Adipocyte (in vitro differentiated cells): ENCODE data around the gene CDC42BPA.

Experiments used
- DNase-seq: peaks from one replicate; pipeline ENCODE4 v3.0.0-alpha.2; 2015; ENCODE audit warnings: low read depth
- H3K27me3 ChIP-seq: replicated peaks from 2 replicates; pipeline ENCODE4 v1.7.0; 2013; ENCODE audit warnings: mild to moderate bottlenecking, low read length, moderate library complexity; ENCODE audit not compliant: control insufficient read depth, insufficient read depth
- H3K36me3 ChIP-seq: 2 replicates; pipeline ENCODE4 v1.7.0; 2013; ENCODE audit warnings: low read length, mild to moderate bottlenecking, moderate library complexity; ENCODE audit not compliant: control insufficient read depth, insufficient read depth, severe bottlenecking
- H3K4me1 ChIP-seq: 2 replicates; pipeline ENCODE4 v1.7.0; 2013; ENCODE audit warnings: mild to moderate bottlenecking, low read length, moderate library complexity; ENCODE audit not compliant: control insufficient read depth, insufficient read depth
- H3K4me3 ChIP-seq: 2 replicates; pipeline ENCODE4 v1.7.0; 2013; ENCODE audit warnings: mild to moderate bottlenecking, low read length, moderate library complexity
- H3K9ac ChIP-seq: 2 replicates; pipeline ENCODE4 v1.7.0; 2013; ENCODE audit warnings: mild to moderate bottlenecking, low read length, moderate library complexity
- H3K9me3 ChIP-seq: 2 replicates; pipeline ENCODE4 v1.7.0; 2013; ENCODE audit warnings: mild to moderate bottlenecking, low read length, moderate library complexity; ENCODE audit not compliant: control insufficient read depth

The CDC42BPA gene

DNA sequence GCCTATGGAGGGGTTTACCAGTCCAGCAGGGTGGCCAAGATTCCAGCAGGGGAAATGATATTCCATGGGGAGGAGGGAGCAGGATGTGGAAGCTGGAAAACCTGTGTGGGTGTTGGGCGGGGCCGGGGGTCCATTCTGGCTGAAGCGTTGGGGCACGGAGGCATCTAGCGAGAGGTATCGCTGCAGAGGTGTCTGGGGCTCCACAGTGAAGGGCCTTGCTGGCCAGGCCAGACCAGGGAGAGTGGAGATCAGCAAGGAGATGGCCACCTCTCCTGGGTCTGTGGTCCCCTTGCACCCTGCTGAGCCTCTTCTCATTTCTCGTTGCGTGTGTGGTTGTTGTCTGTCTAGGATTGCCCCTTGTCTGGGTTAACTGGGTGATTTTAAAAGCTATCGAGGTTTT is 372.0 kb downstream of the CDC42BPA start:
- DNase-seq: no peak

DNA sequence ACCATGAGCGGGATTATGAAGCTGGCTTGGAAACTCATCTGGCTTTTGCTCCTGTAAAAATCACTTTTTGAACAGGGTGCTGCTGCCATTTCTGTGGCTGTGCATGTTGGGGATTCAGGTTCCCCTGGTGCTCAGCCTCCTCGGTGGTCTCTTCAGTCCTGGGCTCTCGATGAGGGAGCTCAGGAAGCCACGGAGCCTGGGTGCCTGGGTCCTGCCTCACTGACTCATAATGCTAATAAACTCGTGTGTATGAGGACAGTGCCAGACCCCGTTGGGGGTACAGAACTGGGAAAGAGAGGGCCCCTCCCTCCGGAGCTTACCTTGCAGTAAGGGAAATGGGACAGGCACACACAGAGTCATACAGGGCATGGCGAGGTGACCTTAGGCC is 372.4 kb downstream of the CDC42BPA start:
- Histone ChIP-seq H3K36me3 (no peaks in the 10 kb centered on the region), H3K9me3 (no peaks in the 10 kb centered on the region), H3K27me3 (no peaks in the 10 kb centered on the region), H3K4me3 (no peak overlapping the region), H3K4me1 (peaks cover 53% of the 10 kb centered on the region), H3K9ac (no peak overlapping the region)
- no peak for DNase-seq

More for the DNA sequence above, 372.0 kb downstream of the CDC42BPA start:
- Histone ChIP-seq H3K9ac (no peak overlapping the region), H3K36me3 (no peaks in the 10 kb centered on the region), H3K4me1 (peaks cover 53% of the 10 kb centered on the region), H3K4me3 (no peak overlapping the region), H3K27me3 (no peaks in the 10 kb centered on the region), H3K9me3 (no peaks in the 10 kb centered on the region)

DNA sequence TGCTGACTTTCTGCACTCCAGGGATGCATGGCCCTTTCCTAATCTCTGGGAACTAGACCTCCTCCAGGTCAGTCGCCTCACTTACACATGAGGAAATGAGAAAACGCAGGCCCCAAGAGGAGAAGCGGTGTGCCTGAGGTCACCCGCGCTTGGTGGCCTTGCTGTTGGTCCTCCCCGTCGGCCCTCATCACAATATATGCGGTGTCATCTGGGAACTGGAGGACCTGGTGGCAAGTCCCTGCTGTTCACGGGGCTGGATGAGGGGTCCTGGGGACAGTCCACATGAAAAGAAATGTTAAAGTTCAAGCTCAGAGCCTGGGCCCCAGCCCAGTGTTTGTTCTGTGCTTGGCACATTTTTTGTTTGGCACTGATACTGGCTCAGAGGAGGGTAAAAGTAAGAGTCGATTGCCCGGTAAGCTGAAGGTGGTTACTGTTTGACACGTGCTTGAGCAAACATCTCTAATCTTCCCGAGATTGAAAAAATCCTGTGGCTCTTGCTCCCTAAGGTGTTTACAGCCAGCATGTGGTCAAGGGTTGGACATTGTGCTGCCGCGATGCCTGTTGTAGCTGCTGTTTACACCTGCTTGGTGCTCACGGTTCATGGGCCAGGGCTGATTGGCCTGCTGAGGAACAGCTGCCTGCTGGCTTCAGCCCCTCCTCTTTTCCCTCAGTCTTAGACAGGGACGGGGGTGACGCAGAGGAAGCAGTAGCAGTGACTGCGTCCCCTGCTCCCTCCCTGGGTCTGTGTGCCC is 373.0 kb downstream of the CDC42BPA start:
- no peak for DNase-seq
- Histone ChIP-seq H3K9ac (no peak overlapping the region), H3K27me3 (no peaks in the 10 kb centered on the region), H3K4me1 (peaks cover 52% of the 10 kb centered on the region), H3K9me3 (no peaks in the 10 kb centered on the region), H3K4me3 (no peak overlapping the region), H3K36me3 (no peaks in the 10 kb centered on the region)

DNA sequence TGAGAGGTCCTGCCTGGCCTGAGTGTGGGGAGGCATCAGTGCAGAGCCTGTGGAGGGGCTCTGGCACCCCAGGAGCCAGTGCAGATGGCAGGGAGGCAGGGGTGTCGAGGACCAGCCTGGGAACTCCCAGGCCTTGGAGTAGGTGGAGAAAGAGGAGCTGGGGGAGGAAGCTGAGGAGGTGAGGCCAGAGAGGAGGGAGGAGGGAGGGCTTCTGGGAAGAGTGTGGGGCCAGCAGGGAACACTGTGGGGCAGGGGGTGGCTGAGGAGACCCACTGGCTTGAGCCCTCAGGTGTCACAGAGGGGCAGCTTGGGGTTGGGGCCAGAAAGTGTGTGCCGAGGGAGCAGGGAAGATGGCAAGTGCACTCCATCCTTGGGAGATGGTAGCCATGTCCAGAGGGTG is 374.4 kb downstream of the CDC42BPA start:
- Histone ChIP-seq H3K9ac (no peak overlapping the region), H3K4me3 (no peak overlapping the region), H3K9me3 (no peaks in the 10 kb centered on the region), H3K27me3 (no peaks in the 10 kb centered on the region), H3K4me1 (peaks cover 52% of the 10 kb centered on the region), H3K36me3 (no peaks in the 10 kb centered on the region)
- no peak for DNase-seq

DNA sequence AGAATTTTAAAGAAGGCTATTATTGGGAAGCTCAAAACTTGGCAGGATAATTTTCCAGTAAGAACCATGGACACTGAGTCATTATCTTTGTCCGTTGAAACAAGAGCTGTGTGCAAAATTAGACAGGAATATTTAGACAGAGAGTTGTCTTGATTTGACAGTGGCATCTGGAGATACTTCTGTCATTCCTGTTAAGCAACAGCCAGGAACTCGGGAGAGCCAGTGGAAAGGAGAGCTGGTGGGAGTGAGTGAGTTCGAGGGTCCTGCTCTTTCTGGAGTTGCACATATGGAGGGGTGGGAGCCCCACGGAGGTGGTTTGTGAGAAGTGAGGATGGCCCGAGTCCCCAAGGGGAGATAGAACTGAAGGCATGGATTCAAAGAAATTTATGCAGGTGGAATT is 375.1 kb downstream of the CDC42BPA start:
- no peaks in the 10 kb centered on the region for H3K27me3 ChIP-seq
- peaks cover 60% of the 10 kb centered on the region for H3K4me1 ChIP-seq
- H3K9me3 ChIP-seq: no peaks in the 10 kb centered on the region
- H3K36me3 ChIP-seq: no peaks in the 10 kb centered on the region
- peak overlapping the region; percentile 44 for H3K9ac ChIP-seq
- no peak for DNase-seq
- H3K4me3 ChIP-seq: peak overlapping the region; percentile 38

DNA sequence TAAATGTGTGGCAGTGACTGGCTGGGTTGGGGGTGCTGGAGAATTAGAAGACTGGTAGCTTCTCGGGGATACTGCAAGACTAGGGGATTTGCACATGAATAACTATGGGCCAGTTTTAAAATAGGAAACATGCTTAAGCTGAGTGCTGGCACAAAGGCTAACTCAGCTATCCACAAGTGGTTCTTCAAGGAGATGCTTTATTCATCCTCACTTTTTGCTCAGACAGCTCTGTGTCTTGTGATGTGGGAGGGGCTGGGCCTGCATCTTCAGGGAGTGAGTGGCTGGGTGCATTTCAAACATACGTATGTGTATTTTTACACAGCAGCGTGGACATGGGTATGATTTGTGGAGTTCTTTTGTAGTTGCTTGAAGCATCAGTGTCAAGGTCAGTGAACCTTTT is 375.9 kb downstream of the CDC42BPA start:
- Histone ChIP-seq H3K36me3 (no peaks in the 10 kb centered on the region), H3K27me3 (no peaks in the 10 kb centered on the region), H3K4me3 (peak overlapping the region; percentile 38), H3K9me3 (no peaks in the 10 kb centered on the region), H3K4me1 (peaks cover 60% of the 10 kb centered on the region), H3K9ac (peak overlapping the region; percentile 44)
- no peak for DNase-seq

DNA sequence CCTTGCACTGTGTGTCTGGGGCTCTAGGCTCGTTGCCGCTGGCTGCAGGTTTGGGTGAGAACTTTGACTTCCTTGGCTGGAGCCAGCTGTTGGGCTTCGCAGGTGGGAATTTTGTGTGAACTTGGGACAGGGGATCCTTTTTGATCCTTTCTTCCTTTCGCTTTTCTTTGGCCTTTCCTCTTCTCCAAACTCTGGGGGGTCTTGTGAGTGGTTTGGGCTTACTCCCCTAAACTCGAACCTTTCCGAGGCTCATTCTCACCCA is 377.6 kb downstream of the CDC42BPA start:
- Histone ChIP-seq H3K9ac (peak overlapping the region; percentile 88), H3K27me3 (no peaks in the 10 kb centered on the region), H3K36me3 (no peaks in the 10 kb centered on the region), H3K4me3 (peak overlapping the region; percentile 86), H3K9me3 (no peaks in the 10 kb centered on the region), H3K4me1 (peaks cover 49% of the 10 kb centered on the region)
- DNase-seq: no peak

DNA sequence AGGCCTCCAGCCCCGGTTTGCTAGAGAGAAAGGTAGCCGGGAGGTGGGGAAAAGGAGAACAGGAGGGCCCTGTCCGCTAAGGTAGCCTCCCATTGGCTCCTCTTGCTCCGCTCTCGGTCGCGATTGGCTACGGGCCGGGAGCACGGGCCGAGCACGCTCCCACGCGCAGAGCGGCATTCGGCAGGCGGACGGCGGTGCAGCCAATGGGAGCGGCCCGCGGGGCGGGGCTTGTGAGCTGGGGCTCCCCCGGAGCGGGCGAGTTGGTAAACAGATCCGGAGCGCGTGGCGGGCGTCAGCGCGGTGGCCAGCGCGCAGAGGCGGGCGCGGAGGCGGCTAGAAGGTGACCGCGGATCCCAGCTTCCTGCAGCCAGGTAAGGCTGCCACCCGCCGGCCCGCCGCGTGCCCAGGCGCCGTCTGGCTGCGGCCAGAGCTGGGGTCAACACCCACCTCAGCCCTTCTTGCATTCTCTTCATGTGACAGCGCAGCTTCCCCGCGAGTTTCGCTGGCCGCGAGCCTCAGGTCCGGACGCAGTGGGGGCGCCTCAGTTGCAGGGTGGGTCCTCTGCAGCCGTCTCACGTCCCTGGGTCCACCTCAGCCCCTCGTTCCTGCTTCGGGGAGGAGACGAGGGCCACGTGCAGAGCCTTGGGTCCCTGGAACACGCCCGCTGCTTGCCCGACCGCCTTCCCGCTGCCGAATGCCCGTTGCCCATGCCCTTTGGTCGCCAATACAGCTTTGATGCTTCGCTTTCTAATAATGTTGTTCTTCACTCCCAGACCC is 378.1 kb downstream of the CDC42BPA start, which contains the start of gene COQ8A:
Gene COQ8A, plus strand, starts transcription at position 266 of the 777 bp plus-strand sequence. CDS start 21,092 bp downstream, outside the sequence.
- peak; percentile 100 for DNase-seq
- Histone ChIP-seq H3K4me1 (peaks cover 44% of the 10 kb centered on the region), H3K9ac (peak within 1 kb of the TSS; percentile 97), H3K9me3 (peaks cover 2% of the 10 kb centered on the region), H3K4me3 (peak within 1 kb of the TSS; percentile 86), H3K27me3 (no peaks in the 10 kb centered on the region), H3K36me3 (no peaks in the 10 kb centered on the region)
